SK-N-SH (cell line): Measurements from ENCODE around the gene COIL. TPM values are rescaled to one million over a fixed set of nuclear protein-coding genes. Genes with fewer than 3 reads are reported as not detected.

Source experiments
- CTCF ChIA-PET: fragments of 300-600, 350-600 bp; formaldehyde crosslinking; extraction: SDS; loops from one replicate; lab custom pipeline; 2021; lab: Yijun Ruan, JAX
- POLR2A ChIA-PET: fragments of 350-600 bp; sonication (Branson Sonifier 250); formaldehyde crosslinking; extraction: SDS; loops from one replicate; lab custom pipeline; 2020; ENCODE audit warnings: antibody characterized with exemption, inconsistent platforms; lab: Yijun Ruan, JAX
- DNase-seq: peaks from one replicate; pipeline ENCODE4 v3.0.0; 2012
- H2AFZ ChIP-seq: fragments of 200-600 bp; sonication (generic); 2 replicates; pipeline ENCODE4 v1.8.1; 2016; ENCODE audit warnings: antibody characterized with exemption, mild to moderate bottlenecking, low read depth
- H3F3A ChIP-seq: fragments of 200-600 bp; sonication (generic); replicated peaks from 2 replicates; pipeline ENCODE3; 2016; ENCODE audit warnings: antibody characterized with exemption, mild to moderate bottlenecking; ENCODE audit not compliant: insufficient read depth
- H3K27ac ChIP-seq, 2 experiments: fragments of 200-500 bp in 1 of 2; fragments of 200-600 bp in 1 of 2; sonication (Bioruptor generic) in 1 of 2; sonication (generic), shearing (Covaris generic) in 1 of 2; 2 replicates each; pipeline versions ENCODE4 v1.5.1 to v1.6.1; 2014 to 2016; ENCODE audit warnings: low read depth in 2 of 2, inconsistent platforms in 1 of 2, low read length in 1 of 2, mild to moderate bottlenecking in 1 of 2, mixed read lengths in 1 of 2
- H3K27me3 ChIP-seq: fragments of 200-600 bp; sonication (generic), shearing (Covaris generic); 2 replicates; pipeline ENCODE4 v1.6.1; 2016; ENCODE audit warnings: mixed run types; ENCODE audit not compliant: insufficient read depth
- H3K36me3 ChIP-seq, 2 experiments: fragments of 200-500 bp in 1 of 2; fragments of 200-600 bp in 1 of 2; sonication (Bioruptor generic) in 1 of 2; sonication (generic) in 1 of 2; replicated peaks in 1 of 2; 2 replicates each; pipeline versions ENCODE3 to v1.5.1; 2014 to 2016; ENCODE audit warnings: low read length in 1 of 2, mild to moderate bottlenecking in 1 of 2; ENCODE audit not compliant: insufficient read depth in 2 of 2, control insufficient read depth in 1 of 2
- H3K4me1 ChIP-seq, 2 experiments: fragments of 200-500 bp in 1 of 2; fragments of 200-600 bp in 1 of 2; sonication (Bioruptor generic) in 1 of 2; sonication (generic), shearing (Covaris generic) in 1 of 2; 2 replicates each; pipeline versions ENCODE4 v1.5.1 to v1.6.1; 2014 to 2016; ENCODE audit warnings: low read depth in 1 of 2, low read length in 1 of 2, mixed run types in 1 of 2; ENCODE audit not compliant: insufficient read depth in 2 of 2, control insufficient read depth in 1 of 2
- H3K4me2 ChIP-seq: fragments of 200-600 bp; sonication (generic), shearing (Covaris generic); 2 replicates; pipeline ENCODE4 v1.6.1; 2017; ENCODE audit warnings: mixed run types
- H3K4me3 ChIP-seq, 2 experiments: fragments of 200-500 bp in 1 of 2; fragments of 200-600 bp in 1 of 2; sonication (Bioruptor generic) in 1 of 2; sonication (generic), shearing (Covaris generic) in 1 of 2; 2 replicates each; pipeline versions ENCODE4 v1.5.1 to v1.8.1; 2014 to 2016; ENCODE audit warnings: low read depth in 2 of 2, inconsistent platforms in 1 of 2, low read length in 1 of 2, mild to moderate bottlenecking in 1 of 2, mixed read lengths in 1 of 2, moderate library complexity in 1 of 2
- H3K79me2 ChIP-seq: fragments of 200-600 bp; sonication (generic); 2 replicates; pipeline ENCODE4 v1.8.1; 2017; ENCODE audit warnings: mild to moderate bottlenecking; ENCODE audit not compliant: insufficient read depth
- H3K9ac ChIP-seq: fragments of 200-600 bp; sonication (generic); 2 replicates; pipeline ENCODE4 v1.6.1; 2017; ENCODE audit warnings: mixed run types
- H3K9me2 ChIP-seq: fragments of 200-600 bp; sonication (generic); 2 replicates; pipeline ENCODE4 v1.6.1; 2017; ENCODE audit warnings: mixed run types
- H3K9me3 ChIP-seq: fragments of 200-600 bp; sonication (generic); 2 replicates; pipeline ENCODE4 v1.6.1; 2017; ENCODE audit warnings: mixed run types, mild to moderate bottlenecking, moderate library complexity
- H4K20me1 ChIP-seq: fragments of 200-600 bp; sonication (generic); 2 replicates; pipeline ENCODE4 v1.6.1; 2017; ENCODE audit warnings: mild to moderate bottlenecking, mixed run types; ENCODE audit not compliant: insufficient read depth
- CHD2 ChIP-seq: fragments of 150-350 bp; IDR thresholded peaks from 2 replicates; pipeline ENCODE4 v1.6.1; 2018; ENCODE audit warnings: low read length; ENCODE audit not compliant: partially characterized antibody
- ELF1 ChIP-seq: IDR thresholded peaks from 2 replicates; pipeline ENCODE4 v1.4.0; 2012
- EZH2phosphoT487 ChIP-seq: fragments of 200-600 bp; sonication (generic); IDR thresholded peaks from 2 replicates; pipeline ENCODE4 v1.6.1; 2017; ENCODE audit warnings: low read depth, mixed run types, mild to moderate bottlenecking, antibody characterized with exemption, moderate library complexity, borderline replicate concordance
- FOSL2 ChIP-seq: IDR thresholded peaks from 2 replicates; pipeline ENCODE4 v1.4.0; 2012; ENCODE audit warnings: low read depth, mild to moderate bottlenecking, moderate library complexity, borderline replicate concordance
- FOXJ3 ChIP-seq: sonication (generic); formaldehyde crosslinking; IDR thresholded peaks from 2 replicates; pipeline ENCODE4 v1.5.1; 2020; ENCODE audit warnings: mild to moderate bottlenecking, missing genetic modification reagents
- GATA2 ChIP-seq: sonication (generic); formaldehyde crosslinking; IDR thresholded peaks from 2 replicates; pipeline ENCODE4 v1.5.0; 2020; ENCODE audit warnings: mild to moderate bottlenecking, missing genetic modification reagents
- MEF2A ChIP-seq: IDR thresholded peaks from 2 replicates; pipeline ENCODE4 v1.4.0; 2012; ENCODE audit warnings: low read depth, borderline replicate concordance
- PBX3 ChIP-seq: IDR thresholded peaks from 2 replicates; pipeline ENCODE4; 2012
- POLR2AphosphoS5 ChIP-seq: IDR thresholded peaks from 2 replicates; pipeline ENCODE4 v1.6.1; 2012; ENCODE audit warnings: low read depth, low read length
- RAD21 ChIP-seq: IDR thresholded peaks from 2 replicates; pipeline ENCODE4 v1.6.1; 2012; ENCODE audit warnings: mild to moderate bottlenecking, low read length
- RFX5 ChIP-seq: IDR thresholded peaks from 2 replicates; pipeline ENCODE4 v1.6.1; 2012; ENCODE audit warnings: mild to moderate bottlenecking, improper control_type of control experiment, low read length
- RXRA ChIP-seq: IDR thresholded peaks from 2 replicates; pipeline ENCODE4 v1.4.0; 2012; ENCODE audit warnings: low read depth, mild to moderate bottlenecking, borderline replicate concordance
- SIN3A ChIP-seq: IDR thresholded peaks from 2 replicates; pipeline ENCODE4 v1.6.1; 2012; ENCODE audit warnings: low read depth, mild to moderate bottlenecking, low read length, moderate library complexity, borderline replicate concordance
- SMC3 ChIP-seq: IDR thresholded peaks from 2 replicates; pipeline ENCODE4 v1.6.1; 2012; ENCODE audit warnings: low read depth, low read length, improper control_type of control experiment
- TAF1 ChIP-seq: IDR thresholded peaks from 2 replicates; pipeline ENCODE4 v1.6.1; 2012; ENCODE audit warnings: low read depth, mild to moderate bottlenecking, low read length, moderate library complexity, borderline replicate concordance
- TCF12 ChIP-seq: IDR thresholded peaks from 2 replicates; pipeline ENCODE4 v1.4.0; 2012
- WGBS: methylation state at CpG from one replicate; pipeline ENCODE4 v1.1.6; 2017; ENCODE audit warnings: low lambda C conversion rate; 5-methylcytosine and 5-hydroxymethylcytosine counted together
- polyA plus RNA-seq, 3 experiments: library from polyadenylated mRNA; depleted of rRNA; stranded (reverse); fragments of >200 nt; gene quantifications; 2 replicates each; pipeline ENCODE4 v1.2.3, GENCODE V29; 2012
- TF ChIP-seq, protein P1 (sequence below): fragments of 200-600 bp; sonication (generic); IDR thresholded peaks from 2 replicates; pipeline ENCODE4 v1.6.1; 2017; ENCODE audit warnings: antibody characterized with exemption, mild to moderate bottlenecking, moderate library complexity
- TF ChIP-seq, protein P2 (sequence below): IDR thresholded peaks from 2 replicates; pipeline ENCODE4 v1.4.0; 2012; ENCODE audit warnings: low read depth, borderline replicate concordance

The COIL gene
- polyA plus RNA-seq, 1 of the 3 experiments (the other 2 are of a cell fraction) = 3.9 TPM

DNA sequence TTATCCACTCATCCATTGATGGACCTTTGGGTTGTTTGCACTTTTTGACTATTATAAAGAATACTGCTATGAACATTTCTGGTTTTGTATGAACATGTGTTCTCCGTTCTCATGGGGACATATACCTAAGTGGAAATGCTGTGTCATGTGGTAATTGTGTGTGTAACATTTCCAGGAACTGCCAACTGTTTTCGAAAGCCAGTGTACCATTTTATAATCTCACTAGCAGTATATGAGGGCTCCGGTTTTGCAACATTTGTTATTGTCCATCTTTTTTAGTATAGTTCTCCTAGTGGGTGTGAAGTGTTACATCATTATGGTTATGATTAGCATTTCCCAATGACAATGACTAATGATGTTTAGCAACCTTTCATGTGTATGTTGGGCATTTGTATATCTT, 41.9 kb downstream of the COIL start (continued):
- TF ChIP-seq FOSL2 (no peak), TCF12 (no peak), CHD2 (no peak), RFX5 (no peak), PBX3 (no peak)

GRCh38 chr17:56917559-56918296, 43.1 kb downstream of the COIL start:
- POLR2A ChIA-PET = no interaction called here
- no peak for TF ChIP-seq MEF2A
- no peak for TF ChIP-seq SIN3A
- no peak for TF ChIP-seq RAD21
- TF ChIP-seq, protein P1, sequence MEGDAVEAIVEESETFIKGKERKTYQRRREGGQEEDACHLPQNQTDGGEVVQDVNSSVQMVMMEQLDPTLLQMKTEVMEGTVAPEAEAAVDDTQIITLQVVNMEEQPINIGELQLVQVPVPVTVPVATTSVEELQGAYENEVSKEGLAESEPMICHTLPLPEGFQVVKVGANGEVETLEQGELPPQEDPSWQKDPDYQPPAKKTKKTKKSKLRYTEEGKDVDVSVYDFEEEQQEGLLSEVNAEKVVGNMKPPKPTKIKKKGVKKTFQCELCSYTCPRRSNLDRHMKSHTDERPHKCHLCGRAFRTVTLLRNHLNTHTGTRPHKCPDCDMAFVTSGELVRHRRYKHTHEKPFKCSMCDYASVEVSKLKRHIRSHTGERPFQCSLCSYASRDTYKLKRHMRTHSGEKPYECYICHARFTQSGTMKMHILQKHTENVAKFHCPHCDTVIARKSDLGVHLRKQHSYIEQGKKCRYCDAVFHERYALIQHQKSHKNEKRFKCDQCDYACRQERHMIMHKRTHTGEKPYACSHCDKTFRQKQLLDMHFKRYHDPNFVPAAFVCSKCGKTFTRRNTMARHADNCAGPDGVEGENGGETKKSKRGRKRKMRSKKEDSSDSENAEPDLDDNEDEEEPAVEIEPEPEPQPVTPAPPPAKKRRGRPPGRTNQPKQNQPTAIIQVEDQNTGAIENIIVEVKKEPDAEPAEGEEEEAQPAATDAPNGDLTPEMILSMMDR = no peak
- no peak for TF ChIP-seq TAF1
- no peak for TF ChIP-seq GATA2 (CRISPR knock-in tag)
- no peak for TF ChIP-seq EZH2phosphoT487
- TF ChIP-seq SMC3 = no peak
- TF ChIP-seq RXRA = no peak
- TF ChIP-seq FOSL2 = no peak
- no peak for TF ChIP-seq POLR2AphosphoS5
- TF ChIP-seq ELF1 = no peak
- no peak for TF ChIP-seq RFX5
- TF ChIP-seq, protein P2, sequence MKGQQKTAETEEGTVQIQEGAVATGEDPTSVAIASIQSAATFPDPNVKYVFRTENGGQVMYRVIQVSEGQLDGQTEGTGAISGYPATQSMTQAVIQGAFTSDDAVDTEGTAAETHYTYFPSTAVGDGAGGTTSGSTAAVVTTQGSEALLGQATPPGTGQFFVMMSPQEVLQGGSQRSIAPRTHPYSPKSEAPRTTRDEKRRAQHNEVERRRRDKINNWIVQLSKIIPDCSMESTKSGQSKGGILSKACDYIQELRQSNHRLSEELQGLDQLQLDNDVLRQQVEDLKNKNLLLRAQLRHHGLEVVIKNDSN = no peak
- TF ChIP-seq PBX3 = no peak
- TF ChIP-seq FOXJ3 (CRISPR knock-in tag) = no peak
- TF ChIP-seq, all 33 proteins: peak for 0
- Histone ChIP-seq H3K9me2 (no peaks in the 10 kb centered on the region), H3F3A (peaks cover 24% of the 10 kb centered on the region), H3K36me3 (no peaks in the 10 kb centered on the region), H3K4me1 (peaks cover 13 to 15% of the 10 kb centered on the region in 2 experiments; a peak in 2 of 4 replicates), H3K9me3 (no peaks in the 10 kb centered on the region; the same call in 1 of the 2 replicates), H3K4me2 (no peak overlapping the region), H3K27me3 (no peaks in the 10 kb centered on the region), H3K27ac (no peak overlapping the region), H3K9ac (no peak overlapping the region), H3K79me2 (peaks cover 20% of the 10 kb centered on the region), H2AFZ (no peak overlapping the region), H4K20me1 (no peaks in the 10 kb centered on the region), H3K4me3 (no peak overlapping the region)
- 90% methylated on average over 4 of the region's 4 CpGs for WGBS
- DNase-seq = no peak
- CTCF ChIA-PET = no interaction called here
